ENCODE measurements around the gene MRPS15. TPM values are rescaled to one million over a fixed set of nuclear protein-coding genes. Genes with fewer than 3 reads are reported as not detected.

Gene MRPS15
- total RNA-seq, 1 experiment from 2014 or later: 98.7 TPM

GRCh38 chr1:36510418-36510817, 46.2 kb upstream of the MRPS15 start:
- Histone ChIP-seq H3K36me3 (ENCODE audit: control insufficient read depth in 1 of 2, insufficient read depth in 2 of 2, low read length in 2 of 2) (no peaks in the 10 kb centered on the region), H3K27ac (ENCODE audit: low read depth, low read length) (no peak overlapping the region), H2AFZ (ENCODE audit: low read depth, low read length, poor library complexity, severe bottlenecking) (no peak overlapping the region), H3K79me2 (ENCODE audit: insufficient read depth, low read length) (no peaks in the 10 kb centered on the region), H3K9ac (ENCODE audit: low read length) (no peak overlapping the region), H3K9me3 (ENCODE audit: control insufficient read depth in 1 of 2, insufficient read depth in 1 of 2, low read depth in 1 of 2, low read length in 2 of 2) (no peaks in the 10 kb centered on the region), H3K4me3 (replicated peaks in 1 of 2; ENCODE audit: low read depth in 1 of 2, low read length in 2 of 2) (no peak overlapping the region), H3K27me3 (ENCODE audit: insufficient read depth, low read length) (no peaks in the 10 kb centered on the region), H3K9me2 (ENCODE audit: insufficient read depth) (no peaks in the 10 kb centered on the region), H3K4me2 (ENCODE audit: low read length) (no peak overlapping the region), H3K4me1 (ENCODE audit: control insufficient read depth in 1 of 2, insufficient read depth in 2 of 2, low read length in 2 of 2) (peaks cover 0 to 5% of the 10 kb centered on the region in 2 experiments; a peak in 2 of 4 replicates), H4K20me1 (ENCODE audit: insufficient read depth) (no peaks in the 10 kb centered on the region)
- ChIA-PET RAD21 (ENCODE audit: low non-redundant PET in 1 of 2, low total read pairs in 2 of 2, uncharacterized antibody in 2 of 2, unreplicated experiment in 2 of 2) (interaction anchor here in 1 of 2 experiments (0.6 kb wide), 1 partner anchor 309 kb away, joined by 4 read pairs; no protein-coding TSS in a partner anchor), POLR2A (no interaction called here), CTCF (no interaction called here)
- no peak for ATAC-seq
- TF ChIP-seq EGR1 (IDR thresholded peaks at IDR 0.05; ENCODE audit: low read depth) (no peak), CTCF (IDR thresholded peaks at IDR 0.05 in 2 of 3, conservative IDR thresholded peaks at IDR 0.05 in 1 of 3; ENCODE audit: borderline replicate concordance in 1 of 3, insufficient read depth in 1 of 3, low read depth in 2 of 3, low read length in 2 of 3) (no peak), EZH2phosphoT487 (IDR thresholded peaks at IDR 0.05; ENCODE audit: borderline replicate concordance) (no peak)
- DNase-seq (ENCODE audit: low read depth, low spot score): no peak
- BruUV-seq (replicated peaks): no TSS peak
- intact Hi-C loops (cut with micrococcal nuclease): no loop called here

- Histone ChIP-seq H3K4me3 (replicated peaks in 1 of 2; ENCODE audit: low read depth in 1 of 2, low read length in 2 of 2) (no peak overlapping the region), H3K9ac (ENCODE audit: low read length) (no peak overlapping the region), H3K9me3 (ENCODE audit: control insufficient read depth in 1 of 2, insufficient read depth in 1 of 2, low read depth in 1 of 2, low read length in 2 of 2) (no peaks in the 10 kb centered on the region), H4K20me1 (ENCODE audit: insufficient read depth) (no peaks in the 10 kb centered on the region), H3K36me3 (ENCODE audit: control insufficient read depth in 1 of 2, insufficient read depth in 2 of 2, low read length in 2 of 2) (no peaks in the 10 kb centered on the region), H3K27ac (ENCODE audit: low read depth, low read length) (no peak overlapping the region), H3K27me3 (ENCODE audit: insufficient read depth, low read length) (peaks cover 7% of the 10 kb centered on the region), H3K4me1 (ENCODE audit: control insufficient read depth in 1 of 2, insufficient read depth in 2 of 2, low read length in 2 of 2) (peaks cover 0 to 5% of the 10 kb centered on the region in 2 experiments; a peak in 2 of 4 replicates), H3K4me2 (ENCODE audit: low read length) (no peak overlapping the region), H3K9me2 (ENCODE audit: insufficient read depth) (no peaks in the 10 kb centered on the region), H2AFZ (ENCODE audit: low read depth, low read length, poor library complexity, severe bottlenecking) (no peak overlapping the region), H3K79me2 (ENCODE audit: insufficient read depth, low read length) (no peaks in the 10 kb centered on the region)
- TF ChIP-seq REST (IDR thresholded peaks at IDR 0.05; ENCODE audit: low read depth) (no peak), ZFX (IDR thresholded peaks at IDR 0.05) (no peak), POLR2A (IDR thresholded peaks at IDR 0.05; ENCODE audit: borderline replicate concordance, extremely low read depth, insufficient read depth, insufficient read length) (no peak), SP1 (IDR thresholded peaks at IDR 0.05; ENCODE audit: low read depth) (no peak), CTCF (IDR thresholded peaks at IDR 0.05 in 2 of 3, conservative IDR thresholded peaks at IDR 0.05 in 1 of 3; ENCODE audit: borderline replicate concordance in 1 of 3, insufficient read depth in 1 of 3, low read depth in 2 of 3, low read length in 2 of 3) (no peak), ZNF274 (IDR thresholded peaks at IDR 0.05; ENCODE audit: low read depth, low read length) (no peak), EGR1 (IDR thresholded peaks at IDR 0.05; ENCODE audit: low read depth) (no peak), EZH2phosphoT487 (IDR thresholded peaks at IDR 0.05; ENCODE audit: borderline replicate concordance) (no peak)
- ChIA-PET RAD21 (ENCODE audit: low non-redundant PET in 1 of 2, low total read pairs in 2 of 2, uncharacterized antibody in 2 of 2, unreplicated experiment in 2 of 2) (no interaction called here), CTCF (no interaction called here), POLR2A (no interaction called here)
- ATAC-seq: no peak
- no peak for DNase-seq (ENCODE audit: low read depth, low spot score)
- no TSS peak for BruUV-seq (replicated peaks)
- intact Hi-C loops (cut with micrococcal nuclease): no loop called here
Observed at GRCh38 chr1:36508257-36508656, 44.1 kb upstream of the MRPS15 start.

Measured in HCT116 (cell line).